ENCODE measurements around the gene TGFB3.
"Not testable (repeated sequence)": the region's sequence is repeated elsewhere in the genome, so short reads cannot be mapped to it uniquely, and the experiment has no call there.

TGFB3 gene

GRCh38 chr14:75946785-75947184, 35.0 kb downstream of the TGFB3 start:
- DNase-seq: no peak

GRCh38 chr14:75944607-75945241, 37.1 kb downstream of the TGFB3 start:
- no peak for DNase-seq

- DNase-seq: no peak
Observed at GRCh38 chr14:75941030-75941429, 40.8 kb downstream of the TGFB3 start.

- DNase-seq: no peak
Observed at GRCh38 chr14:75939200-75939599, 42.6 kb downstream of the TGFB3 start.

GRCh38 chr14:75934998-75935628, 46.7 kb downstream of the TGFB3 start:
- peak in 1 of 2 donors; percentile 85 for DNase-seq

GRCh38 chr14:75933712-75934296, 48.0 kb downstream of the TGFB3 start:
- no peak for DNase-seq

GRCh38 chr14:75928690-75929181, 53.1 kb downstream of the TGFB3 start:
- DNase-seq: peak in 1 of 2 donors; percentile 54

GRCh38 chr14:75927564-75928087, 54.2 kb downstream of the TGFB3 start:
- no peak for DNase-seq

GRCh38 chr14:75926431-75927115, 55.2 kb downstream of the TGFB3 start:
- DNase-seq: no peak

GRCh38 chr14:75925141-75925840, 56.5 kb downstream of the TGFB3 start:
- DNase-seq: not testable (repeated sequence)

GRCh38 chr14:75920421-75920820, 61.4 kb downstream of the TGFB3 start:
- DNase-seq: not testable (repeated sequence)

- DNase-seq: no peak
Observed at GRCh38 chr14:75917946-75918335, 63.9 kb downstream of the TGFB3 start.

- no peak for DNase-seq
Observed at GRCh38 chr14:75917322-75917945, 64.4 kb downstream of the TGFB3 start.

GRCh38 chr14:75915045-75915444, 66.8 kb downstream of the TGFB3 start:
- DNase-seq: no peak

- DNase-seq: no peak
Observed at GRCh38 chr14:75913183-75913582, 68.6 kb downstream of the TGFB3 start.

GRCh38 chr14:75911883-75912282, 69.9 kb downstream of the TGFB3 start:
- DNase-seq: peak; percentile 30 to 57

- DNase-seq: no peak
Observed at GRCh38 chr14:75910048-75910447, 71.7 kb downstream of the TGFB3 start.

GRCh38 chr14:75909630-75910029, 72.2 kb downstream of the TGFB3 start:
- no peak for DNase-seq
